Measurements from ENCODE around the gene DKK3.

The DKK3 gene

DNA sequence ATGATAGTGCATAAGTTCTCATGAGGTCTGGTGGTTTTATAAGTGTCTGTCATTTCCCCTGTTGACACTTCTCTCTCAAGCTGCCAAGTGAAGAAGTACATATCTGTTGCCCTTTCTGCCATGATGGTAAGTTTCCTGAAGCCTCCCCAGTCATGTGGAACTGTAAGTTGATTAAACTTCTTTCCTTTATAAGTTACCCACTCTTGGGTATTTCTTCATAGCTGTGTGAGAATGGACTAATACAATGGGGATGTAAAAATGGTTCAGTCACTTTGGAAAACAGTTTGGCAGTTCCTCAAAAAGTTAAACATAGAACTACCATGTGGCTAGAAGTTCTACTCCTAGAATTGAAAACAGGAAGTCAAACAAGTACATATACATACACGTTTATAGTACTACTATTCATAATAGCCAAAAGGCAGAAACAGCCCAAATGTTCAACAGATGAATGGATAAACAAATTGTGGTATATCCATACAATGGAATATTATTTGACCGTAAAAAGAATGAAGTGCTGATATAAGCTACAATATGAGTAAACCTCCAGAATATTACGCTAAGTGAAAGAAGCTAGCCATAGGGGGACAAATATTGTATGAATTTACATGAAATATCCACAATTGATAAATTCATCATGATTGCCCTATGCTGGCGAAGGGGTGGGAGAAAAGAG, 16.0 kb upstream of the DKK3 start:
- Mint-ChIP-seq H3K36me3 (ENCODE audit: low read depth) (peaks cover 8% of the 10 kb centered on the region), H3K4me1 (peaks cover 12% of the 10 kb centered on the region), H3K27me3 (ENCODE audit: low read depth) (peaks cover 12% of the 10 kb centered on the region), H3K27ac (no peak overlapping the region), H3K4me3 (no peak overlapping the region), H3K9me3 (peaks cover 29% of the 10 kb centered on the region)
- TF ChIP-seq, protein P1, sequence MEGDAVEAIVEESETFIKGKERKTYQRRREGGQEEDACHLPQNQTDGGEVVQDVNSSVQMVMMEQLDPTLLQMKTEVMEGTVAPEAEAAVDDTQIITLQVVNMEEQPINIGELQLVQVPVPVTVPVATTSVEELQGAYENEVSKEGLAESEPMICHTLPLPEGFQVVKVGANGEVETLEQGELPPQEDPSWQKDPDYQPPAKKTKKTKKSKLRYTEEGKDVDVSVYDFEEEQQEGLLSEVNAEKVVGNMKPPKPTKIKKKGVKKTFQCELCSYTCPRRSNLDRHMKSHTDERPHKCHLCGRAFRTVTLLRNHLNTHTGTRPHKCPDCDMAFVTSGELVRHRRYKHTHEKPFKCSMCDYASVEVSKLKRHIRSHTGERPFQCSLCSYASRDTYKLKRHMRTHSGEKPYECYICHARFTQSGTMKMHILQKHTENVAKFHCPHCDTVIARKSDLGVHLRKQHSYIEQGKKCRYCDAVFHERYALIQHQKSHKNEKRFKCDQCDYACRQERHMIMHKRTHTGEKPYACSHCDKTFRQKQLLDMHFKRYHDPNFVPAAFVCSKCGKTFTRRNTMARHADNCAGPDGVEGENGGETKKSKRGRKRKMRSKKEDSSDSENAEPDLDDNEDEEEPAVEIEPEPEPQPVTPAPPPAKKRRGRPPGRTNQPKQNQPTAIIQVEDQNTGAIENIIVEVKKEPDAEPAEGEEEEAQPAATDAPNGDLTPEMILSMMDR (IDR thresholded peaks at IDR 0.05; ENCODE audit: unreplicated experiment in 3 of 3): no peak

DNA sequence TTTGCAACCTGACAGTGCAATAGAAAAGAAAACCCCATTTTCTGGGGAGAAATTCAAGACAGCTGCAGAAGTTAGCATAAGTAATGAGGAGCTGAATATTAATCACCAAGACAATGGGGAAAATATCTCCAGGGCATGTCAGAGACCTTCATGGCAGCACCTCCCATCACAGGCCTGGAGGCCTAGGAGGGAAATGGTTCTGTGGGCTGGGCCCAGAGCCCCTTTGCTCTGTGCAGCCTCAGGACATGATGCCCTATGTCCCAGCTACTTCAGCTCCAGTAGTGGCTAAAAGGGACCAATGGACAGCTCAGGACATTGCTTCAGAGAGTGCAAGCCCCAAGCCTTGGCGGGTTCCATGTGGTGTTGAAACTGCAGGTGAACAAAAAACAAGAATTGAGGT, 14.6 kb upstream of the DKK3 start:
- TF ChIP-seq, protein P1 (IDR thresholded peaks at IDR 0.05; ENCODE audit: unreplicated experiment in 3 of 3): no peak
- Mint-ChIP-seq H3K9me3 (peaks cover 29% of the 10 kb centered on the region), H3K4me3 (no peak overlapping the region), H3K4me1 (peaks cover 16% of the 10 kb centered on the region), H3K36me3 (ENCODE audit: low read depth) (peaks cover 8% of the 10 kb centered on the region), H3K27me3 (ENCODE audit: low read depth) (peaks cover 12% of the 10 kb centered on the region), H3K27ac (no peak overlapping the region)

DNA sequence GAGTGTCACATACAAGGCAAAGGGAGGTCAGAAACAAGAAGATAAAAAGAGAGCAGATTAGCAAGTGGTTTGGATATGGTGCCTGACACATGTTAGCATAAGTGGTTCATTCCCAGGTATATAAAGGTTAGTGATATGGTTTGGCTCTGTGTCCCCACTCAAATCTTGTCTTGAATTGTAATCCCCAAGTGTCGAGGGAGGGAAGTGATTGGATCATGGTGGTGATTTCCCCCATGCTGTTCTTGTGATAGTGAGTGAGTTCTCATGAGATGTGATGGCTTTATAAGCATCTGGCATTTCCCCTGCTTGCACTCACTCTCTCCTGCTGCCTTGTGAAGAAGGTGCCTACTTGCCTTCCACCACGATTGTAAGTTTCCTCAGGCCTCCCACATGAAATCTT, 12.1 kb upstream of the DKK3 start:
- H3K27ac Mint-ChIP-seq: no peak overlapping the region
- peaks cover 19% of the 10 kb centered on the region for H3K27me3 Mint-ChIP-seq (ENCODE audit: low read depth)
- TF ChIP-seq, protein P1 (IDR thresholded peaks at IDR 0.05; ENCODE audit: unreplicated experiment in 3 of 3): no peak
- peaks cover 8% of the 10 kb centered on the region for H3K36me3 Mint-ChIP-seq (ENCODE audit: low read depth)
- H3K4me1 Mint-ChIP-seq: peaks cover 26% of the 10 kb centered on the region
- no peak overlapping the region for H3K4me3 Mint-ChIP-seq
- H3K9me3 Mint-ChIP-seq: peaks cover 27% of the 10 kb centered on the region

DNA sequence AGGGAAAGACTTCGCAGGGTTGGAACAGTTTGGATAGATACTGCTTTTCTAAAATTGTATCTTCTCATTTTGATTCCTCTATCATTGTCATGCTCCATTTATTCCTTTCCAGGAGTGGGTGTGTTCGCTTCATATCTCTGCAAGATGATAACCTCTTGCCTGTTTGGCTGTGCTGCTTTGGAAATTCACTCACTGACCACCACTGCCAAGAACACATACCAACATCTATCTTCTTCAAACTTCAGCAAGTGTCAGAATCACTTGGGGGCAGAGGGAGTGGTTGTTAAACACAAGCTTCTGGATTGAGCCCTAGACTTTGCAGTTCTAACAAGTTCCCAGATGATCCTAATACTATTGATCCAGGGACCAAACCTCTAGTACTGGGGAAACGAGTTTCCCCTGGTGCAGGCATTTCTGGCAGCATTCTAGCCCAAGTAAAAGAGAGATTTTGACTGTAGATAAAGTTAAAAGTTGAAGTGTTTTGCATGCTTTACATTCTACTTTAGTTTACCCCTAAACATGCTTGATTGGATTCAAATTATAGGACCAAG, 11.5 kb upstream of the DKK3 start:
- Mint-ChIP-seq H3K27me3 (ENCODE audit: low read depth) (peaks cover 19% of the 10 kb centered on the region), H3K9me3 (peaks cover 27% of the 10 kb centered on the region), H3K36me3 (ENCODE audit: low read depth) (peaks cover 8% of the 10 kb centered on the region), H3K4me3 (no peak overlapping the region), H3K4me1 (peaks cover 30% of the 10 kb centered on the region), H3K27ac (peak overlapping the region in 2 of 3 experiments; percentile 17 to 25)
- TF ChIP-seq, protein P1 (IDR thresholded peaks at IDR 0.05; ENCODE audit: unreplicated experiment in 3 of 3): no peak

DNA sequence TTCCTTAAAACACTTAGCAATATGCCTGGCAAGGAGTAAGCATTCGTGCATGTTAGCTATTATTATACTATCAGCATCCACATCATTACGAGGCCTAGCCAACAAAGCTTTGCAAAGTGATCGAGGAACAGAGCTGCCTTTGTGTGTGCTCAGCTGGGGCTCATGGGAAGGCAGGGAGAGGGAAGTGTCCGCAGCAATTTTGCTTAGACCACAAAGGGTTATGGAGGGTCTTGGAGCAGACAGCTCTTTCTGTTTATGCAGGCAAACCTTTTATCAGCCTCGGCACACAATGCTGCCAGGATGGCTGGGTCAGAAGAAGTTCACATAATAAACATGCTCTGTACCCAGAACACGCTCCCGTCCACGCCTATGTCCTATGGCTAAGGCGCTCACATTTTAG, 10.9 kb upstream of the DKK3 start:
- Mint-ChIP-seq H3K9me3 (peaks cover 22% of the 10 kb centered on the region), H3K36me3 (ENCODE audit: low read depth) (peaks cover 5% of the 10 kb centered on the region), H3K4me1 (peaks cover 33% of the 10 kb centered on the region), H3K27me3 (ENCODE audit: low read depth) (peaks cover 19% of the 10 kb centered on the region), H3K27ac (peak overlapping the region; percentile 17 to 66 (median 25)), H3K4me3 (no peak overlapping the region)
- TF ChIP-seq, protein P1 (IDR thresholded peaks at IDR 0.05; ENCODE audit: unreplicated experiment in 3 of 3): no peak

Data from nephron (organoid).